HepG2 (cell line): ENCODE measurements around the gene ATP9B. TPM values are rescaled to one million over a fixed set of nuclear protein-coding genes. Genes with fewer than 3 reads are reported as not detected.

Source experiments
- ATAC-seq: fragments of 200-7000 bp; cut with Tn5 transposase; 3 replicates; pipeline ENCODE4 v1.9.1; 2020; ENCODE audit warnings: mild to moderate bottlenecking, moderate library complexity
- BruUV-seq: library from RNA; stranded (reverse); fragments of 400-500 nt; replicated peaks from 2 replicates; lab custom pipeline; 2021; lab: Mats Ljungman, UMichigan
- CTCF ChIA-PET: fragments of 300-600 bp; formaldehyde crosslinking; extraction: SDS; loops from one replicate; lab custom pipeline; 2021; ENCODE audit warnings: low total read pairs, inconsistent platforms, low intra/inter-chr PET ratio; lab: Yijun Ruan, JAX
- POLR2A ChIA-PET: fragments of 350-600 bp; sonication (Branson Sonifier 250); formaldehyde crosslinking; loops from one replicate; lab custom pipeline; 2020; ENCODE audit warnings: antibody characterized with exemption, inconsistent platforms; lab: Yijun Ruan, JAX
- DNase-seq: peaks from one replicate; pipeline ENCODE4 v3.0.0-alpha.2; 2015; ENCODE audit warnings: low spot score
- FAIRE-seq: peaks from 3 replicates; lab custom pipeline; 2011; peaks lifted over from hg19 to GRCh38; lab: Jason Lieb, UNC
- H2AFZ ChIP-seq: one replicate; pipeline ENCODE4 v1.6.1; 2011; ENCODE audit warnings: low read length, inconsistent platforms
- H3K27ac ChIP-seq: fragments of 300-600 bp; 3 replicates; pipeline ENCODE4 v1.8.0; 2011; ENCODE audit warnings: mixed run types, mild to moderate bottlenecking, mixed read lengths, low read length, inconsistent platforms; ENCODE audit not compliant: insufficient read depth; ENCODE audit errors: extremely low read length
- H3K27me3 ChIP-seq, 2 experiments: fragments of 200-600 bp in 1 of 2; 2 replicates in 1 of 2; 3 replicates in 1 of 2; pipeline versions ENCODE4 v1.6.0 to v1.8.0; 2011; ENCODE audit warnings: low read length in 2 of 2, mild to moderate bottlenecking in 2 of 2, moderate library complexity in 2 of 2, inconsistent platforms in 1 of 2; ENCODE audit not compliant: insufficient read depth in 2 of 2, control insufficient read depth in 1 of 2
- H3K36me3 ChIP-seq, 2 experiments: fragments of 200-600 bp in 1 of 2; replicated peaks in 1 of 2; 2 replicates in 1 of 2; 3 replicates in 1 of 2; pipeline versions ENCODE4 v1.5.1 to v1.8.0; 2011; ENCODE audit warnings: low read length in 2 of 2, inconsistent platforms in 1 of 2; ENCODE audit not compliant: insufficient read depth in 2 of 2, control insufficient read depth in 1 of 2
- H3K4me1 ChIP-seq: 2 replicates; pipeline ENCODE4 v1.5.1; 2012; ENCODE audit warnings: low read length, inconsistent platforms; ENCODE audit not compliant: insufficient read depth
- H3K4me2 ChIP-seq: 2 replicates; pipeline ENCODE4 v1.6.0; 2011; ENCODE audit warnings: low read depth, low read length, inconsistent platforms
- H3K4me3 ChIP-seq, 3 experiments: fragments of 200-600 bp in 1 of 3; sonication (generic), shearing (Covaris generic) in 1 of 3; replicated peaks in 1 of 3; 2 replicates each; pipeline ENCODE4 v1.5.1; 2011 to 2016; ENCODE audit warnings: low read length in 3 of 3, inconsistent platforms in 2 of 3, low read depth in 2 of 3, mild to moderate bottlenecking in 2 of 3, control low read depth in 1 of 3, mixed read lengths in 1 of 3; ENCODE audit not compliant: insufficient read depth in 1 of 3
- H3K79me2 ChIP-seq: one replicate; pipeline ENCODE4 v1.6.1; 2011; ENCODE audit warnings: low read length, inconsistent platforms; ENCODE audit not compliant: insufficient read depth
- H3K9ac ChIP-seq: 2 replicates; pipeline ENCODE4 v1.6.0; 2011; ENCODE audit warnings: mild to moderate bottlenecking, low read depth, low read length, inconsistent platforms; ENCODE audit not compliant: insufficient read depth
- H3K9me3 ChIP-seq: 2 replicates; pipeline ENCODE4 v1.5.1; 2012; ENCODE audit warnings: mild to moderate bottlenecking, low read length
- H4K20me1 ChIP-seq: 2 replicates; pipeline ENCODE4 v1.6.0; 2011; ENCODE audit warnings: inconsistent platforms, mild to moderate bottlenecking, low read length, moderate library complexity; ENCODE audit not compliant: insufficient read depth
- MTERF4 ChIP-seq: sonication (generic); formaldehyde crosslinking; IDR thresholded peaks from 2 replicates; pipeline ENCODE4 v1.8.0; 2023; ENCODE audit warnings: mild to moderate bottlenecking, missing genetic modification reagents
- RBM22 ChIP-seq: fragments of 200-400 bp; formaldehyde crosslinking; optimal IDR thresholded peaks from 2 replicates; pipeline ENCODE3; 2017; ENCODE audit warnings: mild to moderate bottlenecking, low read length, moderate library complexity
- SNAI1 ChIP-seq: sonication (generic); formaldehyde crosslinking; IDR thresholded peaks from 2 replicates; pipeline ENCODE4 v1.5.0; 2020; ENCODE audit warnings: mild to moderate bottlenecking, missing genetic modification reagents, borderline replicate concordance
- USF2 ChIP-seq, 2 experiments: sonication (generic) in 1 of 2; formaldehyde crosslinking in 1 of 2; IDR thresholded peaks; 2 replicates each; pipeline versions ENCODE4 v1.5.1 to v1.6.1; 2011 to 2020; ENCODE audit warnings: borderline replicate concordance in 1 of 2, low read depth in 1 of 2, low read length in 1 of 2, mild to moderate bottlenecking in 1 of 2, missing genetic modification reagents in 1 of 2, moderate library complexity in 1 of 2
- ZNF205 ChIP-seq: IDR thresholded peaks from 2 replicates; pipeline ENCODE4 v1.6.1; 2018; ENCODE audit warnings: missing biosample characterization, missing genetic modification reagents
- ZNF574 ChIP-seq: sonication (generic); formaldehyde crosslinking; IDR thresholded peaks from 2 replicates; pipeline ENCODE4 v1.4.0; 2020; ENCODE audit warnings: missing genetic modification reagents
- ZNF766 ChIP-seq: sonication (generic); formaldehyde crosslinking; IDR thresholded peaks from 2 replicates; pipeline ENCODE4 v1.5.0; 2020; ENCODE audit warnings: missing genetic modification reagents, borderline replicate concordance
- ZSCAN22 ChIP-seq: sonication (generic); formaldehyde crosslinking; IDR thresholded peaks from 2 replicates; pipeline ENCODE4 v1.4.0; 2020; ENCODE audit warnings: mild to moderate bottlenecking, missing genetic modification reagents
- WGBS: methylation state at CpG from one replicate; pipeline ENCODE4 v1.1.6; 2017; ENCODE audit warnings: low lambda C conversion rate; 5-methylcytosine and 5-hydroxymethylcytosine counted together
- in situ Hi-C: cut with HindIII; loops from 2 replicates; pipeline ENCODE4 v1.10.0; 2017; ENCODE audit warnings: low pct_unique_long_range_greater_than_20kb; ENCODE audit not compliant: extremely low pct_ligation_motif_present
- intact Hi-C: fragments of 100-400 bp; cut with micrococcal nuclease; formaldehyde crosslinking; loops from one replicate; pipeline ENCODE4 v1.10.0; 2022; ENCODE audit not compliant: unreplicated experiment
- polyA plus RNA-seq, 8 experiments: library from polyadenylated mRNA; depleted of rRNA in 3 of 8; stranded (reverse) in 7 of 8; unstranded in 1 of 8; fragments of >200 nt; fragmentation: Illumina TruSeq in 4 of 8; extraction: Trizol in 4 of 8; gene quantifications; 2 replicates each; pipeline versions ENCODE4 v1.2.1 to v1.2.3, GENCODE V29; 2011 to 2016; ENCODE audit warnings: low read depth in 4 of 8, missing spikeins in 1 of 8, mixed read lengths in 1 of 8; ENCODE audit not compliant: insufficient read depth in 1 of 8
- total RNA-seq, 5 experiments: library from RNA; depleted of rRNA; stranded (reverse); fragments of >200 nt; fragmentation: Illumina TruSeq; extraction: Trizol; gene quantifications; 2 replicates each; pipeline ENCODE4 v1.2.3, GENCODE V29; 2016; ENCODE audit warnings: low read depth in 1 of 5
- TF ChIP-seq, protein P1 (sequence below): sonication (generic); formaldehyde crosslinking; IDR thresholded peaks from 2 replicates; pipeline ENCODE4 v1.4.0; 2020; ENCODE audit warnings: missing genetic modification reagents; ENCODE audit errors: not compliant biosample characterization
- TF ChIP-seq, protein P2 (sequence below): sonication (generic); formaldehyde crosslinking; IDR thresholded peaks from 2 replicates; pipeline ENCODE4 v1.5.0; 2020; ENCODE audit warnings: missing genetic modification reagents, mild to moderate bottlenecking, borderline replicate concordance

ATP9B gene
- total and polyA plus RNA-seq, 2 of the 13 experiments (the other 11 are each of a cell fraction or from before 2014, with no cell fraction given) = 10.8 to 11.3 TPM

DNA sequence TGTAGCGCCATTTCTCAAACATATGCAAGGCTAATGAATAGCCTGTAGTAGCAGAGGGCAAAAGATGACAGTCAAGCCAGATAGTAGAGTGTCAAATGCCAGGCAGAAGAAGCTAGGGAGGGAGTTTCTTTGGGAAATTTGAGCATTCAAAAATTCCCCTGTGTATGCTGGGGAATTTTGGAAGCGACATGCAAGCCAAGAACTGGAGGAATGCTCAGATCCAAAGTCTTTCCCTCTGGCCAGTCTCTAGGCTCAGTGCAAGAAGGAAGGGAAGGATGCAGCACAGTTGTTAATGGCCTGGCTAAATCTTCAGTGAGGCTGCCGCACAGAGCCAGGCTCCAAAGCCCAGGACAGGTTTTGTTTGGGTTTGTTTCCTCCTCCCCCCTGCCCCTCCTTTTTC lies 59.9 kb downstream of the ATP9B start:
- 95% methylated on average over 3 of the region's 3 CpGs for WGBS
- Histone ChIP-seq H3K4me1 (no peaks in the 10 kb centered on the region), H3K9ac (no peak overlapping the region), H4K20me1 (no peaks in the 10 kb centered on the region), H3K27me3 (no peaks in the 10 kb centered on the region), H3K36me3 (peaks cover 0 to 2% of the 10 kb centered on the region in 2 experiments; a peak in 3 of 5 replicates), H3K79me2 (no peaks in the 10 kb centered on the region), H3K4me3 (no peak overlapping the region), H3K27ac (no peak overlapping the region), H2AFZ (no peak overlapping the region), H3K9me3 (no peaks in the 10 kb centered on the region), H3K4me2 (no peak overlapping the region)
- FAIRE-seq (no peak), DNase-seq (no peak), ATAC-seq (no peak)
- CTCF ChIA-PET = no interaction called here
- POLR2A ChIA-PET = no interaction called here
- in situ Hi-C loops = no loop called here
- intact Hi-C loops = no loop called here
- no TSS peak for BruUV-seq
- no peak for TF ChIP-seq ZNF574 (CRISPR knock-in tag)
- TF ChIP-seq SNAI1 (CRISPR knock-in tag) = no peak
- no peak for TF ChIP-seq ZSCAN22 (CRISPR knock-in tag)
- TF ChIP-seq ZNF205 (CRISPR knock-in tag) = no peak
- TF ChIP-seq, protein P1, sequence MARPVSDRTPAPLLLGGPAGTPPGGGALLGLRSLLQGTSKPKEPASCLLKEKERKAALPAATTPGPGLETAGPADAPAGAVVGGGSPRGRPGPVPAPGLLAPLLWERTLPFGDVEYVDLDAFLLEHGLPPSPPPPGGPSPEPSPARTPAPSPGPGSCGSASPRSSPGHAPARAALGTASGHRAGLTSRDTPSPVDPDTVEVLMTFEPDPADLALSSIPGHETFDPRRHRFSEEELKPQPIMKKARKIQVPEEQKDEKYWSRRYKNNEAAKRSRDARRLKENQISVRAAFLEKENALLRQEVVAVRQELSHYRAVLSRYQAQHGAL (CRISPR knock-in tag) = no peak
- no peak for TF ChIP-seq ZNF766 (CRISPR knock-in tag)
- no peak for TF ChIP-seq USF2 (IDR thresholded peaks at IDR 0.05; ENCODE audit: low read depth, low read length)
- no peak for TF ChIP-seq USF2 (CRISPR knock-in tag; IDR thresholded peaks at IDR 0.05; ENCODE audit: borderline replicate concordance)
- TF ChIP-seq, protein P2, sequence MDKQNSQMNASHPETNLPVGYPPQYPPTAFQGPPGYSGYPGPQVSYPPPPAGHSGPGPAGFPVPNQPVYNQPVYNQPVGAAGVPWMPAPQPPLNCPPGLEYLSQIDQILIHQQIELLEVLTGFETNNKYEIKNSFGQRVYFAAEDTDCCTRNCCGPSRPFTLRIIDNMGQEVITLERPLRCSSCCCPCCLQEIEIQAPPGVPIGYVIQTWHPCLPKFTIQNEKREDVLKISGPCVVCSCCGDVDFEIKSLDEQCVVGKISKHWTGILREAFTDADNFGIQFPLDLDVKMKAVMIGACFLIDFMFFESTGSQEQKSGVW = no peak
- TF ChIP-seq MTERF4 (CRISPR knock-in tag) = no peak
- TF ChIP-seq RBM22 = no peak
